ENCODE data around the gene SMYD3. TPM values are rescaled to one million over a fixed set of nuclear protein-coding genes. Genes with fewer than 3 reads are reported as not detected.

SMYD3 gene
- total RNA-seq, 1 experiment from 2014 or later = 25.5 TPM

DNA sequence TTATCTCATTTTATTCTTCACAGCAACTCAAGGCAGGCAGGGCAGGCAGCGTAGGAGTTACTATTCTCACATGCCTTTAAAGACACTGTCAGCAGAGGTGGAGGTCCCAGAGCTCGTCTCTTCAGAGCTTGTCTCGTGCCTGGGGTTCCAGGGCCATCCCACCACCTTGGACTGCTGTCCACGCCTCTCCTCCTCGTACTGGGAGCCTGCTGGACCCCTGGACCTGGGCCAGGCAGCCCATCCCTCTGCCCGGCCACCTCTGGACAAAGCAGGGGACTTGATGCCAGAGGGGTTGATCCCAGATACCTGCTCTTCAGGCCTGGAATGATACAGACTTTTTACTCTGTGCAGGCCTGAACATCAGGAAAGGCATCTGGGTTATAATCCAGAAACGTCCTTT, 805.4 kb downstream of the SMYD3 start:
- Mint-ChIP-seq H3K27ac (no peak overlapping the region; a peak in 1 of 7 replicates), H3K9me3 (no peaks in the 10 kb centered on the region; a peak in 1 of 5 replicates), H3K27me3 (ENCODE audit: low read depth) (peaks cover 1% of the 10 kb centered on the region), H3K36me3 (ENCODE audit: insufficient read depth in 1 of 3, low read depth in 3 of 3) (no peaks in the 10 kb centered on the region; a peak in 1 of 7 replicates), H3K4me1 (peaks cover 9% of the 10 kb centered on the region in 2 experiments), H3K4me3 (no peak overlapping the region)
- Histone ChIP-seq H2AFZ (ENCODE audit: low read length) (no peak overlapping the region), H3K9ac (ENCODE audit: extremely low read depth, insufficient read length, low read length) (no peak overlapping the region), H4K8ac (replicated peaks; ENCODE audit: insufficient read length, low read depth, low read length) (no peak overlapping the region), H3K18ac (ENCODE audit: insufficient read length, low read depth, low read length) (no peak overlapping the region), H3K4me2 (ENCODE audit: insufficient read depth, insufficient read length, low read length) (no peak overlapping the region), H3K9me3 (ENCODE audit: control insufficient read depth, low read depth, low read length) (no peaks in the 10 kb centered on the region), H3T11ph (ENCODE audit: low read length) (no peak overlapping the region), H2BK15ac (ENCODE audit: low read depth, low read length) (no peak overlapping the region), H2BK20ac (ENCODE audit: low read depth, low read length, poor library complexity, severe bottlenecking) (no peak overlapping the region), H2BK120ac (ENCODE audit: low read depth, low read length, poor library complexity, severe bottlenecking) (no peak overlapping the region), H3K23ac (ENCODE audit: insufficient read length, low read depth, low read length) (no peak overlapping the region), H3K23me2 (ENCODE audit: insufficient read length, low read depth, low read length, poor library complexity, severe bottlenecking) (no peaks in the 10 kb centered on the region), H4K20me1 (ENCODE audit: control insufficient read depth, insufficient read depth, insufficient read length) (no peaks in the 10 kb centered on the region), H3K79me1 (ENCODE audit: insufficient read depth, low read depth, low read length, poor library complexity, severe bottlenecking) (no peaks in the 10 kb centered on the region), H3K14ac (ENCODE audit: insufficient read depth, low read length) (no peak overlapping the region), H3K27ac (ENCODE audit: insufficient read length, low read depth, low read length) (no peak overlapping the region), H3K56ac (ENCODE audit: insufficient read length, low read depth, low read length) (no peak overlapping the region), H3K4me1 (ENCODE audit: insufficient read depth, low read length) (no peaks in the 10 kb centered on the region), H4K91ac (ENCODE audit: insufficient read length, low read depth, low read length) (no peak overlapping the region), H4K5ac (ENCODE audit: insufficient read length, low read depth, low read length) (no peak overlapping the region), H3K4ac (ENCODE audit: low read depth, low read length) (no peak overlapping the region), H2BK5ac (ENCODE audit: insufficient read length, low read length) (no peak overlapping the region), H3K79me2 (ENCODE audit: insufficient read depth, low read length) (no peaks in the 10 kb centered on the region), H2BK12ac (ENCODE audit: insufficient read length, low read depth, low read length) (no peak overlapping the region), H3K27me3 (ENCODE audit: insufficient read depth, low read length) (no peaks in the 10 kb centered on the region), H2AK5ac (ENCODE audit: insufficient read length, low read length) (no peak overlapping the region)
- WGBS (ENCODE audit: extremely low coverage, insufficient read length, low lambda C conversion rate) = no CpG with 5 or more reads among the region's 7 CpGs
- no peak for TF ChIP-seq CTCF (conservative IDR thresholded peaks at IDR 0.05)
- DNase-seq = no peak

Measured in H9 (cell line).